Suprapubic skin (tissue), 4 donors: ENCODE measurements around the gene FEZF1.

Experiments
- EP300 ChIP-seq: sonication (generic); formaldehyde crosslinking; IDR thresholded peaks from one replicate; pipeline ENCODE4 v1.6.1; 2017; ENCODE audit warnings: antibody characterized with exemption
- POLR2AphosphoS5 ChIP-seq, 3 donors: sonication (generic); formaldehyde crosslinking; IDR thresholded peaks; one replicate each; pipeline ENCODE4 v1.6.1; 2017; ENCODE audit warnings: antibody characterized with exemption in 3 of 3
- TF ChIP-seq, protein P1 (sequence below), 2 donors: fragments of 200-600 bp in 1 of 2; fragments of 450-650 bp in 1 of 2; sonication (generic) in 1 of 2; IDR thresholded peaks; one replicate each; pipeline ENCODE4 v1.5.1; 2016 to 2019; ENCODE audit warnings: antibody characterized with exemption in 2 of 2, mild to moderate bottlenecking in 1 of 2, moderate library complexity in 1 of 2

DNA sequence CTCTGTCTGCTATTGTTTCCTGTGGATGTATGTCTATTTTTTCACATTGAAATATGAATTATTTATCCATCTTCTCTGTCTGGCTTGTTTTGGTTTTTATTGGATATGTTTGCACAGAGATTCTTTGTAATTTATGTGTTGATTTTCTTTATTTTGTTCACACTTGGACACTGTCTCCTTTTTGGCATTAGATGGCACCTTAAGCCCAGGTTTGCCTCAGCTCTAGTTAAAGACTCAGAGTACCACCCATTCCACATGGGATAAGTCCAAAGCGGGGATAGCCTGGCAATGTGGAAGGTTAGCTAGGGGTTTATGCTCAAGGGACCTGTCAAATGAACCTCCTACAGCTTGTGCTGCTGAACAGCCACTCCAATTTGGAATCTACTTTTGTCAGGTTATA is 14.1 kb downstream of the FEZF1 start:
- TF ChIP-seq EP300 = no peak
- TF ChIP-seq, protein P1, sequence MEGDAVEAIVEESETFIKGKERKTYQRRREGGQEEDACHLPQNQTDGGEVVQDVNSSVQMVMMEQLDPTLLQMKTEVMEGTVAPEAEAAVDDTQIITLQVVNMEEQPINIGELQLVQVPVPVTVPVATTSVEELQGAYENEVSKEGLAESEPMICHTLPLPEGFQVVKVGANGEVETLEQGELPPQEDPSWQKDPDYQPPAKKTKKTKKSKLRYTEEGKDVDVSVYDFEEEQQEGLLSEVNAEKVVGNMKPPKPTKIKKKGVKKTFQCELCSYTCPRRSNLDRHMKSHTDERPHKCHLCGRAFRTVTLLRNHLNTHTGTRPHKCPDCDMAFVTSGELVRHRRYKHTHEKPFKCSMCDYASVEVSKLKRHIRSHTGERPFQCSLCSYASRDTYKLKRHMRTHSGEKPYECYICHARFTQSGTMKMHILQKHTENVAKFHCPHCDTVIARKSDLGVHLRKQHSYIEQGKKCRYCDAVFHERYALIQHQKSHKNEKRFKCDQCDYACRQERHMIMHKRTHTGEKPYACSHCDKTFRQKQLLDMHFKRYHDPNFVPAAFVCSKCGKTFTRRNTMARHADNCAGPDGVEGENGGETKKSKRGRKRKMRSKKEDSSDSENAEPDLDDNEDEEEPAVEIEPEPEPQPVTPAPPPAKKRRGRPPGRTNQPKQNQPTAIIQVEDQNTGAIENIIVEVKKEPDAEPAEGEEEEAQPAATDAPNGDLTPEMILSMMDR (IDR thresholded peaks at IDR 0.05) = no peak
- TF ChIP-seq POLR2AphosphoS5 (IDR thresholded peaks at IDR 0.05) = no peak
